Measurements from ENCODE around the gene LMTK3. TPM values are rescaled to one million over a fixed set of nuclear protein-coding genes. Genes with fewer than 3 reads are reported as not detected.

LMTK3 gene
- total RNA-seq, 4 donors from 2014 or later = 2.1 to 7.8 (median 2.8) TPM

DNA sequence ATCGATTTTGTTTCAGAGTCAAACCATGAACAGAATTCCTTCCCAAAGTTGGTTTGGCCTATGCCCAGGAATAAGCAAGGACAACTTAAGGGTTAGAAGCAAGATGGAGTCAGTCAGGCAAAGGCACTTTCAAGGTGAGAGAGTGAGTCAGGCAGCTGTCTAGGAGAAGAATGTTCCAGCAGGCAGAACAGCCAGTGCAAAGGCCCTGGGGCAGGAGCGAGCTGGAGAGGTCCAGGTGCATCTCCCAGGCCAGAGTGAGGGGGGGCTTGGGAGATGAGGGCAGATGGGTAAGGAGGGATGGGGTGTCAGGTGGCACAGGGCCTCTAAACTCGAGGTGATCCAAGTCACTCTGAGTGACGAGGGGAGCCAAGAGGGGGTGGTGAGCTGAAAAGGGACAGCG is 75.0 kb downstream of the LMTK3 start:
- H3K27me3 ChIP-seq = peaks cover 0 to 56% (median 0%) of the 10 kb centered on the region in 4 donors
- 81 to 86% methylated on average over 5 of the region's 5 CpGs for WGBS, 2 donors

More for the DNA sequence above, 75.0 kb downstream of the LMTK3 start:
- Histone ChIP-seq H3K27ac (no peak overlapping the region), H3K4me1 (no peaks in the 10 kb centered on the region), H3K4me3 (no peak overlapping the region), H3K36me3 (no peaks in the 10 kb centered on the region), H3K9me3 (no peaks in the 10 kb centered on the region)
- TF ChIP-seq, protein P1, sequence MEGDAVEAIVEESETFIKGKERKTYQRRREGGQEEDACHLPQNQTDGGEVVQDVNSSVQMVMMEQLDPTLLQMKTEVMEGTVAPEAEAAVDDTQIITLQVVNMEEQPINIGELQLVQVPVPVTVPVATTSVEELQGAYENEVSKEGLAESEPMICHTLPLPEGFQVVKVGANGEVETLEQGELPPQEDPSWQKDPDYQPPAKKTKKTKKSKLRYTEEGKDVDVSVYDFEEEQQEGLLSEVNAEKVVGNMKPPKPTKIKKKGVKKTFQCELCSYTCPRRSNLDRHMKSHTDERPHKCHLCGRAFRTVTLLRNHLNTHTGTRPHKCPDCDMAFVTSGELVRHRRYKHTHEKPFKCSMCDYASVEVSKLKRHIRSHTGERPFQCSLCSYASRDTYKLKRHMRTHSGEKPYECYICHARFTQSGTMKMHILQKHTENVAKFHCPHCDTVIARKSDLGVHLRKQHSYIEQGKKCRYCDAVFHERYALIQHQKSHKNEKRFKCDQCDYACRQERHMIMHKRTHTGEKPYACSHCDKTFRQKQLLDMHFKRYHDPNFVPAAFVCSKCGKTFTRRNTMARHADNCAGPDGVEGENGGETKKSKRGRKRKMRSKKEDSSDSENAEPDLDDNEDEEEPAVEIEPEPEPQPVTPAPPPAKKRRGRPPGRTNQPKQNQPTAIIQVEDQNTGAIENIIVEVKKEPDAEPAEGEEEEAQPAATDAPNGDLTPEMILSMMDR (IDR thresholded peaks at IDR 0.05) = no peak
- no peak for TF ChIP-seq POLR2A (IDR thresholded peaks at IDR 0.05)
- DNase-seq = no peak
- intact Hi-C loops (cut with DNase I) = no loop called here

Other genes with a start within 250 kb of the LMTK3 start
- gene ZNF114, start 241.8 kb downstream of the LMTK3 start, total RNA-seq = not detected
- 10 to 100 TPM in 1 of 4 donors, 1 to 10 TPM in 3; 2.0 to 23.7 (median 6.0) TPM for gene EMP3, start 186.3 kb downstream of the LMTK3 start, total RNA-seq
- gene TMEM143, start 147.9 kb downstream of the LMTK3 start, total RNA-seq = 1 to 10 TPM; 3.2 to 9.3 (median 6.2) TPM
- not detected for gene SYNGR4, start 147.5 kb downstream of the LMTK3 start, total RNA-seq
- 10 to 100 TPM; 63.5 to 87.4 (median 70.2) TPM for gene KDELR1, start 120.3 kb downstream of the LMTK3 start, total RNA-seq
- under 1 TPM; 0.09 to 0.47 (median 0.15) TPM for gene GRIN2D, start 118.2 kb downstream of the LMTK3 start, total RNA-seq
- gene GRWD1, start 65.9 kb downstream of the LMTK3 start, total RNA-seq = 10 to 100 TPM; 33.0 to 43.9 (median 34.6) TPM
- 1 to 10 TPM in 1 of 4 donors, under 1 TPM in 3; 0.57 to 1.3 (median 0.92) TPM for gene KCNJ14, start 56.3 kb downstream of the LMTK3 start, total RNA-seq
- gene CYTH2, start 42.5 kb downstream of the LMTK3 start, total RNA-seq = 100 to 1,000 TPM in 1 of 4 donors, 10 to 100 TPM in 3; 40.8 to 101 (median 47.8) TPM
- 100 to 1,000 TPM in 2 of 4 donors, 10 to 100 TPM in 2; 84.8 to 253 (median 150) TPM for gene SULT2B1, start 40.3 kb upstream of the LMTK3 start, total RNA-seq
- 1 to 10 TPM in 3 of 4 donors, not detected in 1; 1.3 to 1.7 (median 1.4) TPM for gene SPACA4, start 94.9 kb upstream of the LMTK3 start, total RNA-seq
- gene FAM83E, start 103.2 kb upstream of the LMTK3 start, total RNA-seq = 10 to 100 TPM in 1 of 4 donors, 1 to 10 TPM in 3; 3.1 to 12.3 (median 8.6) TPM
- 1,000 to 10,000 TPM; 1,870 to 2,808 (median 2,491) TPM for gene RPL18, start 107.3 kb upstream of the LMTK3 start, total RNA-seq
- gene SPHK2, start 107.7 kb upstream of the LMTK3 start, total RNA-seq = 10 to 100 TPM in 2 of 4 donors, 1 to 10 TPM in 2; 7.0 to 10.9 (median 9.7) TPM
- 10 to 100 TPM in 3 of 4 donors, 1 to 10 TPM in 1; 4.2 to 16.2 (median 11.7) TPM for gene DBP, start 125.5 kb upstream of the LMTK3 start, total RNA-seq
- gene CA11, start 134.4 kb upstream of the LMTK3 start, total RNA-seq = 1 to 10 TPM; 1.4 to 6.9 (median 5.2) TPM
- under 1 TPM in 1 of 4 donors, not detected in 3; 0.57 TPM for gene NTN5, start 161.2 kb upstream of the LMTK3 start, total RNA-seq
- 100 to 1,000 TPM in 1 of 4 donors, 10 to 100 TPM in 3; 12.2 to 125 (median 38.5) TPM for gene FUT2, start 184.1 kb upstream of the LMTK3 start, total RNA-seq
- 1 to 10 TPM in 1 of 4 donors, under 1 TPM in 1, not detected in 2; 0.57 to 2.0 TPM for gene MAMSTR, start 207.9 kb upstream of the LMTK3 start, total RNA-seq
- 1 to 10 TPM; 4.0 to 9.6 (median 6.5) TPM for gene RASIP1, start 228.8 kb upstream of the LMTK3 start, total RNA-seq
- 10 to 100 TPM in 1 of 4 donors, 1 to 10 TPM in 2, not detected in 1; 2.3 to 56.0 (median 5.0) TPM for gene IZUMO1, start 235.1 kb upstream of the LMTK3 start, total RNA-seq
- 1 to 10 TPM; 3.4 to 6.3 (median 4.8) TPM for gene FUT1, start 240.8 kb upstream of the LMTK3 start, total RNA-seq
- not detected for gene FGF21, start 243.7 kb upstream of the LMTK3 start, total RNA-seq